Hindlimb muscle (tissue), 1 donor: Measurements from ENCODE around the gene PIP5KL1. TPM values are rescaled to one million over a fixed set of nuclear protein-coding genes. Genes with fewer than 3 reads are reported as not detected.
A peak's percentile ranks its signal among the peaks of the same experiment; 100 is the strongest.

Experiments
- DNase-seq: peaks from one replicate; pipeline ENCODE4 v3.0.0-alpha.2; 2013
- polyA plus RNA-seq: library from polyadenylated mRNA; unstranded; fragments of 120-200 nt; gene quantifications from one replicate; pipeline ENCODE4 v1.2.1, GENCODE V29; 2013; ENCODE audit not compliant: insufficient read length

Gene PIP5KL1
- polyA plus RNA-seq: 3.3 TPM

GRCh38 chr9:127930231-127931091 lies at the start of gene PIP5KL1:
TSS of gene PIP5KL1 (minus strand) at chr9:127930777. CDS start at chr9:127930752, 25 bp downstream.
- peak; percentile 80 for DNase-seq

GRCh38 chr9:127980060-127980705 lies 49.6 kb upstream of the PIP5KL1 start:
- DNase-seq: no peak

- no peak for DNase-seq
These were observed 48.9 kb upstream of the PIP5KL1 start for GRCh38 chr9:127979333-127980059.

GRCh38 chr9:127979015-127979332 lies 48.4 kb upstream of the PIP5KL1 start:
- DNase-seq: no peak

GRCh38 chr9:127977884-127978647 lies 47.5 kb upstream of the PIP5KL1 start:
- DNase-seq: no peak

GRCh38 chr9:127977009-127977883 lies 46.7 kb upstream of the PIP5KL1 start:
- no peak for DNase-seq

- DNase-seq: no peak
These were observed 45.9 kb upstream of the PIP5KL1 start for GRCh38 chr9:127976498-127976897.

- DNase-seq: no peak
These were observed 45.1 kb upstream of the PIP5KL1 start for GRCh38 chr9:127975376-127976315.

GRCh38 chr9:127974769-127975261 lies 44.2 kb upstream of the PIP5KL1 start:
- no peak for DNase-seq

GRCh38 chr9:127974001-127974768 lies 43.6 kb upstream of the PIP5KL1 start:
- DNase-seq: no peak

GRCh38 chr9:127973169-127974000 lies 42.8 kb upstream of the PIP5KL1 start:
- no peak for DNase-seq

GRCh38 chr9:127972236-127972871 lies 41.8 kb upstream of the PIP5KL1 start:
- no peak for DNase-seq

GRCh38 chr9:127971357-127972235 lies 41.0 kb upstream of the PIP5KL1 start:
- DNase-seq: no peak

- no peak for DNase-seq
These were observed 40.1 kb upstream of the PIP5KL1 start for GRCh38 chr9:127970401-127971313.

GRCh38 chr9:127968700-127969383 lies 38.3 kb upstream of the PIP5KL1 start:
- DNase-seq: no peak
